ENCODE measurements around the gene PLCG2.

PLCG2 gene

DNA sequence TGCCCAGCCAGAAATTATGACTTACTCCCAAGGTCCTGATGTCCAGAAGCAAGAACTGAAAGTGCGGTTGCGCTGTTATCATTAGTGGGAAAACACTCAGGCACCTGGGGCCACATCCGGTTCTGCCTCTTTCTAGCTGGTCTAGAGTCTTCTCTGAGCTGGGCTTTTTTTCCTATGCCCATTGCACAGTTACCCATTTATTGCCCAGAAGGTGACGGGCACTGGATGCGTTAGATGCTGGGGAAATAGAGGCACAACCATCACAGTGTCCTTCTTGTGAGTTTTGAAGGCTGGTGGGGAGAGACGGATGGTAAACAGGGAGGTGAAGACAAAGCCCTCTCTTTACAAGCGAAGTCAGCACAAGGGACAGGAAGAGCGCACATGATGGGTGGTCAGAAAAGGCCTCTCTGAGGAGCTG is 37.7 kb downstream of the PLCG2 start:
- H4K20me1 ChIP-seq (ENCODE audit: insufficient read depth, low read length) = peaks cover 25% of the 10 kb centered on the region
- peaks cover 81% of the 10 kb centered on the region for H3K4me1 ChIP-seq (ENCODE audit: low read length)
- H2AFZ ChIP-seq (ENCODE audit: low read depth, low read length) = no peak overlapping the region
- peaks cover 7% of the 10 kb centered on the region; the same call in 1 of the 2 replicates for H3K9me3 ChIP-seq (ENCODE audit: insufficient read depth, low read length)
- H3K79me2 ChIP-seq (ENCODE audit: low read length) = peaks cover 94% of the 10 kb centered on the region
- H3K4me3 ChIP-seq (ENCODE audit: low read length) = peak overlapping the region; percentile 62
- no peak for TF ChIP-seq EZH2phosphoT487 (IDR thresholded peaks at IDR 0.05; ENCODE audit: low read depth)
- TF ChIP-seq, protein P1, sequence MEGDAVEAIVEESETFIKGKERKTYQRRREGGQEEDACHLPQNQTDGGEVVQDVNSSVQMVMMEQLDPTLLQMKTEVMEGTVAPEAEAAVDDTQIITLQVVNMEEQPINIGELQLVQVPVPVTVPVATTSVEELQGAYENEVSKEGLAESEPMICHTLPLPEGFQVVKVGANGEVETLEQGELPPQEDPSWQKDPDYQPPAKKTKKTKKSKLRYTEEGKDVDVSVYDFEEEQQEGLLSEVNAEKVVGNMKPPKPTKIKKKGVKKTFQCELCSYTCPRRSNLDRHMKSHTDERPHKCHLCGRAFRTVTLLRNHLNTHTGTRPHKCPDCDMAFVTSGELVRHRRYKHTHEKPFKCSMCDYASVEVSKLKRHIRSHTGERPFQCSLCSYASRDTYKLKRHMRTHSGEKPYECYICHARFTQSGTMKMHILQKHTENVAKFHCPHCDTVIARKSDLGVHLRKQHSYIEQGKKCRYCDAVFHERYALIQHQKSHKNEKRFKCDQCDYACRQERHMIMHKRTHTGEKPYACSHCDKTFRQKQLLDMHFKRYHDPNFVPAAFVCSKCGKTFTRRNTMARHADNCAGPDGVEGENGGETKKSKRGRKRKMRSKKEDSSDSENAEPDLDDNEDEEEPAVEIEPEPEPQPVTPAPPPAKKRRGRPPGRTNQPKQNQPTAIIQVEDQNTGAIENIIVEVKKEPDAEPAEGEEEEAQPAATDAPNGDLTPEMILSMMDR (IDR thresholded peaks at IDR 0.05; ENCODE audit: low read depth, low read length) = no peak
- peak overlapping the region; percentile 82 for H3K4me2 ChIP-seq (ENCODE audit: low read length)
- H3K36me3 ChIP-seq (replicated peaks; ENCODE audit: low read depth, low read length) = peaks cover 12% of the 10 kb centered on the region
- peak overlapping the region; percentile 54 for H3K9ac ChIP-seq (ENCODE audit: low read length)
- H3K27ac ChIP-seq (ENCODE audit: low read length) = peak overlapping the region; percentile 80
- no peaks in the 10 kb centered on the region for H3K27me3 ChIP-seq (ENCODE audit: low read depth, low read length)

DNA sequence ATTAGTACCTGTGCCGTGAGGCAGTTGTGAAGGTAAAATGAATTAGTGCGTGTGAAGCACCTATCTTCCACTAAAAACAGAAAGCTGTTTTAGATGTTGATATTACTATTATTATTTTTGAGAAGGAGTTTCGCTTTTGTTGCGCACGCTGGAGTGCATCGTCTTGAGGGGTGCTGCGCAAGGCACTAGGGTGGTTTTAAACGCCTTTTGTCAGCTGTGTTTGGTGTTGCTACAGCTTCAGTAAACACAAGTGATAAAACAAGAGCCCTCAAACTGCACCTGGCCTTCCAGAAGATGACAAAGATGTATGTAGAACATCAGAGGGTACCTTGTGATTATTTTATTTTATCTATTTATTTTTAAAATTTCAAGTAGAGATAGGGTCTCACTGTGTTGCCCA is 38.2 kb downstream of the PLCG2 start:
- Histone ChIP-seq H3K27ac (ENCODE audit: low read length) (peak overlapping the region; percentile 80), H3K4me3 (ENCODE audit: low read length) (peak overlapping the region; percentile 62), H3K9me3 (ENCODE audit: insufficient read depth, low read length) (peaks cover 7% of the 10 kb centered on the region; the same call in 1 of the 2 replicates), H3K36me3 (replicated peaks; ENCODE audit: low read depth, low read length) (peaks cover 12% of the 10 kb centered on the region), H3K79me2 (ENCODE audit: low read length) (peaks cover 99% of the 10 kb centered on the region), H3K27me3 (ENCODE audit: low read depth, low read length) (no peaks in the 10 kb centered on the region), H3K4me1 (ENCODE audit: low read length) (peaks cover 86% of the 10 kb centered on the region), H4K20me1 (ENCODE audit: insufficient read depth, low read length) (peaks cover 25% of the 10 kb centered on the region), H3K4me2 (ENCODE audit: low read length) (peak overlapping the region; percentile 82), H3K9ac (ENCODE audit: low read length) (peak overlapping the region; percentile 54), H2AFZ (ENCODE audit: low read depth, low read length) (no peak overlapping the region)
- TF ChIP-seq, protein P1 (IDR thresholded peaks at IDR 0.05; ENCODE audit: low read depth, low read length) = no peak

DNA sequence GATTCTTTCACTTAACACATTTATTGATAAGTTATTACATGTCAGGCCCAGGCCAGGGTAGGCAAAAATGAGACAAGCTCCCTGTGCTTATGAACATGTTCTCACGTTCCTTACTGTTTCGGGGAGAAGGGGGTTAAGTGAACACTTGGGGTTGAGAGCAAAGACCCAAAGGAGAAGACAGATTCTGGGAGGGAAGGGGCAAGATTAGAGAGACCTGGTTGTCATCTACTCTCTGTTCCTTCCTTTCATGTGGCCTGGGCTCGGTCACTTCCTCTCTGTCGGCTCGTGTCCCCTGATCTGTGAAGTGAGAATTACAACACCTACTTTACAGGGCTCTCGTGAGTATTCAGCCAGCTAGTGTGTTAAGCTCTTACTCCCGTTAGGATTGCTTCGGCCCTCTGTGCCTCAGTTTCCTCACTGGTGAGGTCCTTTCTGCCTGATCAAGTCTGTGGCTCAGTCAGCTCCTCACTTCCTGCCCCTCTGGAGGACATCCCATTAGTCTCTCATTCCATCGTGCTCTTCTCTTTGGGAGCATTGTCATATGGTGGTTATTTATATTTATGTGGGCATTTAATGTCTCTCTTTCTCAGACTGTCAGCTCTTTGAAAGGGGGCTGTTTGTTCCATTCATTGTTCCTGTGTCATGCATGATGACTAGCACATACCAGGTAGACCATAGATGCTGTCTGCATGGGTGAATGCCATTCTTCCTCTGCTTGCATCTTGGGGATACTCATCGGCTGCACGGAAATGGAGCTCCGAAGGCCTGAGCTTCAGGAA is 38.9 kb downstream of the PLCG2 start:
- H3K27ac ChIP-seq (ENCODE audit: low read length) = peak overlapping the region; percentile 80
- peak overlapping the region; percentile 62 for H3K4me3 ChIP-seq (ENCODE audit: low read length)
- peak overlapping the region; percentile 54 for H3K9ac ChIP-seq (ENCODE audit: low read length)
- H3K79me2 ChIP-seq (ENCODE audit: low read length) = peaks cover 99% of the 10 kb centered on the region
- peak overlapping the region; percentile 82 for H3K4me2 ChIP-seq (ENCODE audit: low read length)
- no peaks in the 10 kb centered on the region for H3K27me3 ChIP-seq (ENCODE audit: low read depth, low read length)
- no peak for TF ChIP-seq EZH2phosphoT487 (IDR thresholded peaks at IDR 0.05; ENCODE audit: low read depth)
- TF ChIP-seq, protein P1 (IDR thresholded peaks at IDR 0.05; ENCODE audit: low read depth, low read length) = no peak
- H3K36me3 ChIP-seq (replicated peaks; ENCODE audit: low read depth, low read length) = peaks cover 12% of the 10 kb centered on the region
- H3K9me3 ChIP-seq (ENCODE audit: insufficient read depth, low read length) = peaks cover 7% of the 10 kb centered on the region; the same call in 1 of the 2 replicates
- peaks cover 93% of the 10 kb centered on the region for H3K4me1 ChIP-seq (ENCODE audit: low read length)
- H4K20me1 ChIP-seq (ENCODE audit: insufficient read depth, low read length) = peaks cover 25% of the 10 kb centered on the region
- no peak overlapping the region for H2AFZ ChIP-seq (ENCODE audit: low read depth, low read length)

DNA sequence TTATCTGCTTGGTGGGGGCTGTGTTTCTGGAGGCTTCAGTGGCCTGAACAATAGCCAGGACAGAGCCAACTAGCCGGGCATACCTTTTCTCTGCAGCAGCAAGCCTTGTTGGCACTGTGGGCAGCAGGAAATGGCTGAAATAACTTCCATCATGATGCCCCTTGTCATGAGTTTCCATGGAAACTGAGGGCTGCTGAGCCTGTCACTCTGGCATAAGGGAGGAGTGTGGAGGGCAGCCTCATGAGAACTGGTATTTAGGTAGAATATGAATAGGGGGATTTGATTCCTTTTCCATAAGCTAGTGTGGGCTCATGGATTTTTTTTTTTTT is 39.4 kb downstream of the PLCG2 start:
- Histone ChIP-seq H2AFZ (ENCODE audit: low read depth, low read length) (no peak overlapping the region), H3K4me3 (ENCODE audit: low read length) (peak overlapping the region; percentile 62; the same call in 1 of the 2 replicates), H3K27ac (ENCODE audit: low read length) (peak overlapping the region; percentile 80), H4K20me1 (ENCODE audit: insufficient read depth, low read length) (peaks cover 21% of the 10 kb centered on the region), H3K79me2 (ENCODE audit: low read length) (peaks cover 97% of the 10 kb centered on the region), H3K9me3 (ENCODE audit: insufficient read depth, low read length) (peaks cover 7% of the 10 kb centered on the region; the same call in 1 of the 2 replicates), H3K36me3 (replicated peaks; ENCODE audit: low read depth, low read length) (peaks cover 12% of the 10 kb centered on the region), H3K4me1 (ENCODE audit: low read length) (peaks cover 94% of the 10 kb centered on the region), H3K9ac (ENCODE audit: low read length) (no peak overlapping the region), H3K4me2 (ENCODE audit: low read length) (peak overlapping the region; percentile 82), H3K27me3 (ENCODE audit: low read depth, low read length) (no peaks in the 10 kb centered on the region)
- TF ChIP-seq, protein P1 (IDR thresholded peaks at IDR 0.05; ENCODE audit: low read depth, low read length) = no peak
- TF ChIP-seq EZH2phosphoT487 (IDR thresholded peaks at IDR 0.05; ENCODE audit: low read depth) = no peak

All from OCI-LY3 (cell line).